Erythroblast (primary cell): ENCODE results near the gene WFDC10A.

Source experiments
- GATA1 ChIP-seq: IDR thresholded peaks from 2 replicates; pipeline ENCODE4 v1.6.1; 2011; ENCODE audit warnings: low read depth, mild to moderate bottlenecking, control low read depth, low read length, moderate library complexity
- POLR2A ChIP-seq: IDR thresholded peaks from 2 replicates; pipeline ENCODE4 v1.6.1; 2011; ENCODE audit warnings: mild to moderate bottlenecking, low read length

GRCh38 chr20:45621593-45621992 is 7.9 kb upstream of the WFDC10A start:
- TF ChIP-seq POLR2A (no peak), GATA1 (no peak)
